ENCODE data around the gene SEMA7A. TPM values are rescaled to one million over a fixed set of nuclear protein-coding genes. Genes with fewer than 3 reads are reported as not detected.

The SEMA7A gene
- total and polyA plus RNA-seq, 9 of the 15 experiments (the other 6 are each of a cell fraction or from before 2014, with no cell fraction given), result 0.04 to 8.2 (median 5.4) TPM; not detected in 1

DNA sequence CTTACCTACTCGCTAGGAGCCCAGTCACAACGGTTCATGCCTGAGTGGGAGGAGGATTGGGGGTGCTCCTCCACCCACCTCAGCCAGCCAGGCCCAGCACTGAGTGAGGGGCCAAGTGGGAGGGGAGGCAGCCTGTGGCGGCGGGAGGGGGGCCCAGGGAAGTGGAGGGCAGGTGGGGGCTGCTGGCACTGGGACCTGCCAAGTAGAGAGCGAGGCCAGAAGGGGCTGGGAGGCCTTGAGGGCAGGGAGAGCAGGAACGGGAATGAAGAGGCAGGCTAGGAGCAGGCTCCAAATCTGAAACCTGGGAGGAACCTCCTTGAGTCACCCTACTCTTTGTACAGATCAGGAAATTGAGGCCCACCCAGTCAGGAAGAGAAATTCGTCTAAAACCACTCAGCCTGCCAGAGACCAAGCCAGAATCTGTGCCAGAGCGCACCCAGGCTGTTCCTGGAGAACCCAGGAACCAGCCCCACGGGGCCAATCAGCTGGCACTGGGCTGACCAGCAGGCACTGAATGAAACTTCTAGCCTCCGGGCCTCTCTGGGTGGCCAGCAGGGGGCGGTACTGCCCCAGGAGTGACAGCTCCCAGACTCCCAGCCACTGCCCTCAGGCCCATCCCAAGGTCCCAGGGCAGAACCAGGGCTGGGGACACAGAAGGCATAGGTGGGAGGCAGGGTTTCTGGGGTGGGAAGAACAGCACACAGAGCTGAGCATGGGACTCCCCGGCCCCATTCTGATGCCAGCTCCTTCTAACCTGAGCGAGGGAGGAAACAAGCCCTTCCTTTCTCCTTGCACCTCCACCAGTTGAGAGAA, 51.5 kb downstream of the SEMA7A start:
- ATAC-seq (peak; percentile 94), FAIRE-seq (peak; percentile 81), DNase-seq (ENCODE audit: extremely low read depth in 1 of 4, low spot score in 3 of 4) (peak; percentile 86 to 90 (median 90))
- CTCF ChIA-PET (ENCODE audit: low intra/inter-chr PET ratio), result interaction anchor here (0.9 to 5.9 kb wide), 7 partner anchors 9 to 250 kb away, joined by 3 to 102 read pairs (median 5); partner anchors contain the start of gene SEMA7A
- Histone ChIP-seq H3K4me2 (ENCODE audit: insufficient read depth, low read length) (no peak overlapping the region), H3K36me3 (ENCODE audit: control insufficient read depth, insufficient read depth, low read length) (no peaks in the 10 kb centered on the region), H3K9me3 (replicated peaks; ENCODE audit: control insufficient read depth, insufficient read depth, low read depth, low read length) (no peaks in the 10 kb centered on the region), H3K9ac (ENCODE audit: insufficient read depth in 1 of 2, low read depth in 2 of 2, low read length in 2 of 2) (peak overlapping the region in 1 of 2 experiments; percentile 24; a peak in 1 of 4 replicates), H3K9me1 (ENCODE audit: control insufficient read depth, insufficient read depth, low read length) (no peaks in the 10 kb centered on the region), H3K79me2 (ENCODE audit: control insufficient read depth, insufficient read depth, low read length) (no peaks in the 10 kb centered on the region), H3K4me3 (no peak overlapping the region), H3K4me1 (replicated peaks in 1 of 2; ENCODE audit: control insufficient read depth in 2 of 2, insufficient read depth in 2 of 2, low read length in 2 of 2) (peaks cover 24 to 48% of the 10 kb centered on the region in 2 experiments), H3K27me3 (ENCODE audit: control insufficient read depth in 2 of 2, insufficient read depth in 2 of 2, low read length in 2 of 2) (no peaks in the 10 kb centered on the region), H4K20me1 (replicated peaks; ENCODE audit: control insufficient read depth, insufficient read depth, low read length) (no peaks in the 10 kb centered on the region), H3K27ac (ENCODE audit: extremely low read depth, low read depth, low read length) (no peak overlapping the region), H2AFZ (ENCODE audit: low read depth, low read length) (0 out of 2 replicates have a peak overlapping the region, but pooled peaks have one; percentile 28)
- intact Hi-C loops (cut with micrococcal nuclease) (loop anchor here (1.0 to 2.0 kb wide), 3 partner anchors 56 to 109 kb away; no protein-coding TSS in a partner anchor), in situ Hi-C loops (cut with MboI) (no loop called here)
- no TSS peak for BruUV-seq (replicated peaks)
- WGBS (ENCODE audit: insufficient coverage, low coverage, missing lambda C conversion rate), result 32% methylated on average over 10 of the region's 13 CpGs
- POLR2A ChIA-PET, result interaction anchor here (0.6 to 3.9 kb wide), 6 partner anchors 21 to 233 kb away, joined by 3 to 12 read pairs (median 4); partner anchors contain the start of genes CLK3, SEMA7A and UBL7
- TF ChIP-seq, protein P1, sequence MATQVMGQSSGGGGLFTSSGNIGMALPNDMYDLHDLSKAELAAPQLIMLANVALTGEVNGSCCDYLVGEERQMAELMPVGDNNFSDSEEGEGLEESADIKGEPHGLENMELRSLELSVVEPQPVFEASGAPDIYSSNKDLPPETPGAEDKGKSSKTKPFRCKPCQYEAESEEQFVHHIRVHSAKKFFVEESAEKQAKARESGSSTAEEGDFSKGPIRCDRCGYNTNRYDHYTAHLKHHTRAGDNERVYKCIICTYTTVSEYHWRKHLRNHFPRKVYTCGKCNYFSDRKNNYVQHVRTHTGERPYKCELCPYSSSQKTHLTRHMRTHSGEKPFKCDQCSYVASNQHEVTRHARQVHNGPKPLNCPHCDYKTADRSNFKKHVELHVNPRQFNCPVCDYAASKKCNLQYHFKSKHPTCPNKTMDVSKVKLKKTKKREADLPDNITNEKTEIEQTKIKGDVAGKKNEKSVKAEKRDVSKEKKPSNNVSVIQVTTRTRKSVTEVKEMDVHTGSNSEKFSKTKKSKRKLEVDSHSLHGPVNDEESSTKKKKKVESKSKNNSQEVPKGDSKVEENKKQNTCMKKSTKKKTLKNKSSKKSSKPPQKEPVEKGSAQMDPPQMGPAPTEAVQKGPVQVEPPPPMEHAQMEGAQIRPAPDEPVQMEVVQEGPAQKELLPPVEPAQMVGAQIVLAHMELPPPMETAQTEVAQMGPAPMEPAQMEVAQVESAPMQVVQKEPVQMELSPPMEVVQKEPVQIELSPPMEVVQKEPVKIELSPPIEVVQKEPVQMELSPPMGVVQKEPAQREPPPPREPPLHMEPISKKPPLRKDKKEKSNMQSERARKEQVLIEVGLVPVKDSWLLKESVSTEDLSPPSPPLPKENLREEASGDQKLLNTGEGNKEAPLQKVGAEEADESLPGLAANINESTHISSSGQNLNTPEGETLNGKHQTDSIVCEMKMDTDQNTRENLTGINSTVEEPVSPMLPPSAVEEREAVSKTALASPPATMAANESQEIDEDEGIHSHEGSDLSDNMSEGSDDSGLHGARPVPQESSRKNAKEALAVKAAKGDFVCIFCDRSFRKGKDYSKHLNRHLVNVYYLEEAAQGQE (IDR thresholded peaks at IDR 0.05; ENCODE audit: borderline replicate concordance), result peak; percentile 96
- TF ChIP-seq, protein P1 (CRISPR knock-in tag; IDR thresholded peaks at IDR 0.05; ENCODE audit: low read depth), result no peak
- no peak for TF ChIP-seq MECOM (CRISPR knock-in tag; IDR thresholded peaks at IDR 0.05)
- 0 out of 2 replicates have a peak, but pooled peaks have one; percentile 7 for TF ChIP-seq EGR1 (conservative IDR thresholded peaks at IDR 0.05)
- TF ChIP-seq, protein P2, sequence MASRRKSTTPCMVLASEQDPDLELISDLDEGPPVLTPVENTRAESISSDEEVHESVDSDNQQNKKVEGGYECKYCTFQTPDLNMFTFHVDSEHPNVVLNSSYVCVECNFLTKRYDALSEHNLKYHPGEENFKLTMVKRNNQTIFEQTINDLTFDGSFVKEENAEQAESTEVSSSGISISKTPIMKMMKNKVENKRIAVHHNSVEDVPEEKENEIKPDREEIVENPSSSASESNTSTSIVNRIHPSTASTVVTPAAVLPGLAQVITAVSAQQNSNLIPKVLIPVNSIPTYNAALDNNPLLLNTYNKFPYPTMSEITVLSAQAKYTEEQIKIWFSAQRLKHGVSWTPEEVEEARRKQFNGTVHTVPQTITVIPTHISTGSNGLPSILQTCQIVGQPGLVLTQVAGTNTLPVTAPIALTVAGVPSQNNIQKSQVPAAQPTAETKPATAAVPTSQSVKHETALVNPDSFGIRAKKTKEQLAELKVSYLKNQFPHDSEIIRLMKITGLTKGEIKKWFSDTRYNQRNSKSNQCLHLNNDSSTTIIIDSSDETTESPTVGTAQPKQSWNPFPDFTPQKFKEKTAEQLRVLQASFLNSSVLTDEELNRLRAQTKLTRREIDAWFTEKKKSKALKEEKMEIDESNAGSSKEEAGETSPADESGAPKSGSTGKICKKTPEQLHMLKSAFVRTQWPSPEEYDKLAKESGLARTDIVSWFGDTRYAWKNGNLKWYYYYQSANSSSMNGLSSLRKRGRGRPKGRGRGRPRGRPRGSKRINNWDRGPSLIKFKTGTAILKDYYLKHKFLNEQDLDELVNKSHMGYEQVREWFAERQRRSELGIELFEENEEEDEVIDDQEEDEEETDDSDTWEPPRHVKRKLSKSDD (conservative IDR thresholded peaks at IDR 0.05; ENCODE audit: low read length), result no peak
- peak; percentile 58; the same call in 1 of the 2 replicates for TF ChIP-seq HDGF (IDR thresholded peaks at IDR 0.05)
- TF ChIP-seq, protein P3, sequence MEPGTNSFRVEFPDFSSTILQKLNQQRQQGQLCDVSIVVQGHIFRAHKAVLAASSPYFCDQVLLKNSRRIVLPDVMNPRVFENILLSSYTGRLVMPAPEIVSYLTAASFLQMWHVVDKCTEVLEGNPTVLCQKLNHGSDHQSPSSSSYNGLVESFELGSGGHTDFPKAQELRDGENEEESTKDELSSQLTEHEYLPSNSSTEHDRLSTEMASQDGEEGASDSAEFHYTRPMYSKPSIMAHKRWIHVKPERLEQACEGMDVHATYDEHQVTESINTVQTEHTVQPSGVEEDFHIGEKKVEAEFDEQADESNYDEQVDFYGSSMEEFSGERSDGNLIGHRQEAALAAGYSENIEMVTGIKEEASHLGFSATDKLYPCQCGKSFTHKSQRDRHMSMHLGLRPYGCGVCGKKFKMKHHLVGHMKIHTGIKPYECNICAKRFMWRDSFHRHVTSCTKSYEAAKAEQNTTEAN (CRISPR knock-in tag; IDR thresholded peaks at IDR 0.05), result no peak

All from K562 (cell line).